GM21515 (cell line): ENCODE data around the gene LAMC3.
"Not testable (repeated sequence)": the region's sequence is repeated elsewhere in the genome, so short reads cannot be mapped to it uniquely, and the experiment has no call there.

Source experiments
- ATAC-seq: cut with Tn5 transposase; IDR thresholded peaks from one replicate; pipeline ENCODE4 v1.9.1; 2021; ENCODE audit not compliant: unreplicated experiment

Gene LAMC3

GRCh38 chr9:131114084-131114535 lies 105.1 kb downstream of the LAMC3 start:
- ATAC-seq, result no peak

DNA sequence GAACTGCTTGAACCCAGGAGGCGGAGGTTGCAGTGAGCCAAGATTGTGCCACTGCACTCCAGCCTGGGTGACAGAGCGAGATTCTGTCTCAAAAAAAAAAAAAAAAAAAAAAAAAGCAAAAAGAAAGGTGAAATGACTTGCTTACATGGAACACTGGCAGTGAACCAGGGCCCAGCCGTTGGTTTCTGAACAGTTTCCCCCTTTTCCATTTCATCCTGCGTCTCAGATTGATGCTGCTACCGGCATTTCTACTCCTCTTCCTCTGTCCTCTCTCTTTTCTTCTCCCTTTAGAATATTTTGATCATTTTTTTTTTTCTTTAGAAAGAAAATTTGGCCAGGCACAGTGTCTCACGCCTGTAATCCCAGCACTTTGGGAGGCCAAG lies 106.4 kb downstream of the LAMC3 start:
- ATAC-seq, result not testable (repeated sequence)

DNA sequence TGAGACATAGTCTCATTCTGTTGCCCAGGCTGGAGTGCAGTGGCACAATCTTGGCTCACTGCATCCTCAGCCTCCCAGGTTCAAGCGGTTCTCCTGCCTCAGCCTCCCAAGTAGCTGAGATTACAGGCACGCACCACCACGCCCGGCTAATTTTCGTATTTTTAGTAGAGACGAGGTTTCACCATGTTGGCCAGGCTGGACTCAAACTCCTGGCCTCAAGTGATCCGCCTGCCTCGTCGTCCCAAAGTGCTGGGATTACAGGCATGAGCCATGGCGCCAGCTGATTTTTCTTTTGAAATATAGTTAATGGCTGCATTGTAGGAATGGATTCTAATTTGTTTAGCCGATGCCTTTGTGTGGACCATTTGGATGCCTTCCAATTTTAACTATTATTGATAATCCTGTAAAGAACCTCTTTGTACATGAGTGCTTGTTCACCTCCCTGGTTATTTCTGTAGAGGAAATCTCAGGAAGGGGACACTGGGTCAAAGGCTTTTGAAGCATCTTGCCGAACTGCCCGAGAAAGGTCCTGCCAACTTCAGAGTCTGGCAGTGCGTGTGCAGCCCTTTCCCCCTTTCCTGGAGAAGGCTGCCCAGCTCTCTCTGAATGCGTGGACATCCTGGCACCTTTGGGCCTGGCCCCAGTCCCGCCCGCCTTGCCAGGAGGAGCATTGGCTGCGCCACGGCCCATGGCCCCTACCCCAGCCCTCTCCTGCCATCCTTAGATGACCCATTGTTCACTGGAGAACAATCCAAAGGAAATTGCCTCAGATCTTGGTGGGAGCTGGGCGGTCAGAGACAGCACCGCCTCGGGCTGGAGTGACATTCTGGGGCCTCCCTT lies 107.5 kb downstream of the LAMC3 start:
- ATAC-seq, result no peak

GRCh38 chr9:131117121-131117761 lies 108.3 kb downstream of the LAMC3 start:
- no peak for ATAC-seq

GRCh38 chr9:131117762-131118145 lies 108.8 kb downstream of the LAMC3 start:
- no peak for ATAC-seq

DNA sequence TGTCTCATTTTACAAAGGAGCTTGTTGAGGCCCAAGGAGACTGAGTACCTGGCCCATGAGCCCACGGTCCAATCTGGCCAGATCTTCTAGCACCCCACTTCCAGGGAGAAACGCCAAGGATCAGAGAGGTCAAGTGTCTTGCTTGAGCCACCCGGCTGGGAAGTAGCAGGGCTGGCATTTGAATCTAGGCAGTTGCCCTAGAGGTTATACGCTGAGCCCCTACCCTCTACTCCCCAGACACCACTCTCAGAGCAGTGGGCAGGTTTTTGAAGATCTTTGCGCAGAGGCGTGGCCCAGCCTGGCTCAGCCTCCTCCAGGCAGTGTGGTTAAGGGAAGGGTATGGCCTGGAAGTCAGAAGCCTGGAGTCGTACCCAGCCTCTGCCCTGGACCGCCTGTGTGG lies 110.6 kb downstream of the LAMC3 start:
- no peak for ATAC-seq

DNA sequence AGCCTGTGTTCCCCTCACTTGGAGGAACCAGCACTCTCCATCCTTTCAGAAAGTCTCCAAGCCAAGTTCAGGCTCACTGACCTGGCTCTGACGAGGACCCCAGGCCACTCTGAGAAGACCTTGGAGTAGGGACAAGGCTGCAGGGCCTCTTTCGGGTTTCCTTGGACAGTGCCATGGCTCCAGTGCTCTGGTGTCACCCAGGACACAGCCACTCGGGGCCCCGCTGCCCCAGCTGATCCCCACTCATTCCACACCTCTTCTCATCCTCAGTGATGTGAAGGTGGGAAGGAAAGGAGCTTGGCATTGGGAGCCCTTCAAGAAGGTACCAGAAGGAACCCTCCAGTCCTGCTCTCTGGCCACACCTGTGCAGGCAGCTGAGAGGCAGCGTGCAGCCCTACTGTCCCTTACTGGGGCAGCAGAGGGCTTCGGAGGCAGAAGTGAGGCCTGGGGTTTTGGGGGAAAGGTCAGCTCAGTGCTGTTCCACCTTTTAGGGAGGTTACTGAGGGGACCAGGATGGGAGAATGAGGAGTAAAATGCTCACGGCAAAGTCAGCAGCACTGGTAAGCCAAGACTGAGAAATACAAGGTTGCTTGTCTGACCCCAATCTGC lies 111.8 kb downstream of the LAMC3 start:
- no peak for ATAC-seq

DNA sequence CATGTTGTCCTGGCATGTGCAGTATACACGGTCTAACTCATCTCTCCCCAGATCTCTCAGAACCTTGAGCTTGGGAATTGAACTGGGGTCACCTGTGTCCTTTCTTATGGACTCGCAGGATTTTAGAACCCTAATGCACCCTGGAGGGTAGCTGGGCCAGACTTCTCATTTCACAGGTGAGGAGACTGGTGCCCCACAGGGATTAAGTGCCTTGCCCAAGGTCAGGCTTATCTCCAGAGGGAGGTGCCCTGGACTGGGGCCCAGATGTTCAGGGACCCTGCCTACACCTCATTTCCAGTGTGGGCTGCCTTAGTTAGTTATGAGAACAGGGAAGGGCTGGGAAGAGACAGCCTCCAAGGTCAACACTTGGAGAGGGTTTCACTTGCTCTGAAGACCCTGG lies 112.4 kb downstream of the LAMC3 start:
- no peak for ATAC-seq

GRCh38 chr9:131122158-131122557 lies 113.2 kb downstream of the LAMC3 start:
- ATAC-seq, result no peak

DNA sequence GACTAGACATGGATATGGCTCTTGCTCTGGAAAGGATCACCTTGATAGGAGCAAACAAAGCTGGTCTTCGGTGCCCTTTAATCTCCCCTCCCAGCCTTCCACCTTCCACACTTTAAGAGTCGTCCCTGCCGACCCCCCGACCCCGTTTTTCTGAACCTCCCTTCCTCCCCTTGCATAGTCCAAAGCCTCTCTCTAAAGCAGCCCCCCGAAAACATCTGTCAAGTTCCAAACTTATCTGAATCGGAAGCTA lies 116.0 kb downstream of the LAMC3 start:
- ATAC-seq, result no peak

DNA sequence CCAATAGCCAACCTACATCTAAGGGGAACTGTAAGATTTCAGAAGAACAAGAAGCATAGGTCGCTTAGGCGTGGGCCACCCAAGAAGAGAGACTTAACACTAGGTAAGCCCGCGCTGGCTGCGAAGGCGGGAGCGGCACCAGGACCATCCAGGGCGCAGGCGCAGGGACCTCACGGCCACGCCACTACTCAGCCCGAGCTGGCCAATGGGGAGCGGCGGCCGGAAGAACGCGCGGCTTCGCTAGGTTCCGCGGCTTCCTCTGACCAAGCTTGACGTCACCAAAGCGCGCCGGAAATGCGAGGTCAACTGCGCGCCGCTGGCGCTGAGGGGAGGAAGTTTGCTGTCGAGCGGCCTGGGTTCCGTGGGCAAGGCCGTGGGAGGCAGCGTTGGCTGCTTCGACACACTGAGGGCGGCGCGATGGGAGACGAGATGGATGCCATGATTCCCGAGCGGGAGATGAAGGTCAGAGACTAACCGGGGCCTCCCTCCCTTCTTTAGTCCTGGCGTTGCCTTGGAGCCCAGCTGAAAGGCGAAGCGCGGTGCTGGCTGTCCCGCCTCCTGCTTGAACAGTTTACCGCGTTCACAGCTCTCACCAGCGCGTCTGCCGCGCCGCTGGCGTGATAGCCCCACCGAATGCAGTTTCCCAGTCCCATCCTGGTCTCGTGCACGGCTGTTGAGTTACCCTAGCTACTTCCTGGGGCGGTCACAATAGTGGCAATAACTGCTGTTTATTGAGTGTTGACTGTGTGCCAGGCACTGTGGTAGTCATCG lies 116.5 kb downstream of the LAMC3 start, which contains the start of gene NUP214:
Gene NUP214 (plus strand): TSS at position 299 of the 771 bp plus-strand sequence. CDS start 119 bp downstream, at position 418.
- peak; percentile 90 for ATAC-seq

- ATAC-seq, result no peak
These were observed 117.1 kb downstream of the LAMC3 start for GRCh38 chr9:131126059-131126426.

DNA sequence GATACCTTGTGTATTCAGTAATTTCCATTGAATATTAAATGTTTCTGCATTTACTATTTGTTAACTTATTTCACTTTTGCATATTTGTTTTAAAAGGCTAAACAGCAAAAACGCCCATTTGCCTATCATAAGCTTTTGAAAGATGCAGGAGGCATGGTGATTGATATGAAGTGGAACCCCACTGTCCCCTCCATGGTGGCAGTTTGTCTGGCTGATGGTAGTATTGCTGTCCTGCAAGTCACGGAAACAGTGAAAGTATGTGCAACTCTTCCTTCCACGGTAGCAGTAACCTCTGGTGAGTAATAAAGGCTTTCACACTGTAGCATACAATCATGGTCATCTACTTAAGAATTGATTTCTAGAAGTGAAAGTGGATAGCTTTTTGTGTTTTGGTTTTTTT lies 120.2 kb downstream of the LAMC3 start:
- no peak for ATAC-seq

DNA sequence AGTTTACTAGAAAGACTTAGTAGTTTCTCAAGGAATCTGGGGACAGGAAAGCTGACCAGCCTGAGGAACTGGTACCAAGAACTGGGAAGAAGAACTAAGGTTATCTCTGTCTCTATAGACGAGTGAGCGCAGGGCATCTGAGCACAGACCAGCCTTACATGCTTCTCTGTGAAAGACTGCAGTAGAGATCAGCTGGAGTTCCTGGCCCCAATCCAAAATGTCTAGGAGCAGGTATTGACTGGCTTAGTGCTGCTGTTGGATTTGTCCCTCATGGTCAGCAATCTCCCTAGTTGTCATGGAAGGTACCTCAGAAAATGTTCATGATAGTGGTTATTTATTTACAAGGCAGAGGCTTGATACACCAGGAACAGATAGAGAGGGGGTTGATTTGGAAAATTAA lies 129.7 kb downstream of the LAMC3 start:
- ATAC-seq, result no peak

DNA sequence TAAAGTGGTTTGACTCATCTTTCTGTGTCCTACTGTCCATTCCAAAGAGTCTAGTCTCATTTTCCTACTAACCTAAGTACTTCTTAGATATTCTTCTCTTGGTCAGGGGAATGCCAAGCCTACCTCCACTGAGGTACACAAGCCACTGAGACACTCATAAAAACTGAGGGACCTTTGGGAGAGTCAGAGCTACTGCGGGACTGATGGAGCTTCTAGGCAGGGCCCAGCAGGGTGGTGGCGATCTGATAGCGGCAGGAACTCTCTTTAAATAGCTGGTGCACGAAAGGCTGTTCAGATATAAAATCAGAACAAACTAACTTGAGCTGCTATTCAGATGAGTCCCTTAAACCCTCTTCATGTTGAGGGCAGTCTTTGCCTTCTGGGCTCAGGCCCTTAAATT lies 131.1 kb downstream of the LAMC3 start:
- ATAC-seq, result no peak

DNA sequence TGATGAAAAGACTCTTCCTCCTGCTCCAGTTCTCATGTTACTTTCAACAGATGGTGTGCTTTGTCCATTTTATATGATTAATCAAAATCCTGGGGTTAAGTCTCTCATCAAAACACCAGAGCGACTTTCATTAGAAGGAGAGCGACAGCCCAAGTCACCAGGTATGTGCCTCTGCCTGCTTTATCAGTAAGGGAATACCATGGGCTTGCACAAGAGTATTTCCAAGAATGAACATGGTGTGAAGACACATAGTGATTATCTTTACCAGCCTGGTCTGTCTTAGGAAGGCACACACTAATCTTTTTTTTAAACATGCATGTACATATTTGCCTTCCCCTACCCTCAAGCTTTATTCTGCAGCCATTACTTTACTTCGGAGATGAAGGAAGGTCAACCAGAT lies 131.6 kb downstream of the LAMC3 start:
- no peak for ATAC-seq

- ATAC-seq, result no peak
These were observed 133.2 kb downstream of the LAMC3 start for GRCh38 chr9:131142160-131142559.
